ENCODE measurements around the gene CAPN9.
"Not testable (repeated sequence)": the region's sequence is repeated elsewhere in the genome, so short reads cannot be mapped to it uniquely, and the experiment has no call there.

Gene CAPN9

GRCh38 chr1:230842801-230843200, 95.6 kb downstream of the CAPN9 start:
- Histone ChIP-seq H3K27me3 (no peaks in the 10 kb centered on the region), H3K36me3 (peaks cover 36 to 59% (median 38%) of the 10 kb centered on the region in 3 donors), H3K4me1 (peaks cover 0 to 79% (median 31%) of the 10 kb centered on the region in 4 donors), H3K9me3 (no peaks in the 10 kb centered on the region), H3K4me3 (no peak overlapping the region), H3K27ac (peak overlapping the region; percentile 29 to 56)
- DNase-seq, result no peak
- TF ChIP-seq CTCF (IDR thresholded peaks at IDR 0.05), result no peak
- intact Hi-C loops (cut with DNase I; ENCODE audit: low total_unique reads), result no loop called here

- H3K36me3 ChIP-seq, result peaks cover 27 to 50% (median 29%) of the 10 kb centered on the region in 3 donors
- no peak overlapping the region for H3K4me3 ChIP-seq
- H3K27me3 ChIP-seq, result no peaks in the 10 kb centered on the region
- H3K4me1 ChIP-seq, result peaks cover 0 to 87% (median 37%) of the 10 kb centered on the region in 4 donors
- intact Hi-C loops (cut with DNase I; ENCODE audit: low total_unique reads), result no loop called here
- no peak for TF ChIP-seq CTCF (IDR thresholded peaks at IDR 0.05)
- H3K9me3 ChIP-seq, result no peaks in the 10 kb centered on the region
- no peak for DNase-seq
- peak overlapping the region in 1 of 2 donors; percentile 56 for H3K27ac ChIP-seq
Measured at GRCh38 chr1:230843503-230844309, 96.5 kb downstream of the CAPN9 start.

GRCh38 chr1:230844561-230844960, 97.4 kb downstream of the CAPN9 start:
- Histone ChIP-seq H3K27ac (peak overlapping the region; percentile 23 to 56), H3K27me3 (no peaks in the 10 kb centered on the region), H3K36me3 (peaks cover 21 to 42% (median 22%) of the 10 kb centered on the region in 3 donors), H3K9me3 (no peaks in the 10 kb centered on the region), H3K4me3 (no peak overlapping the region), H3K4me1 (peaks cover 0 to 87% (median 45%) of the 10 kb centered on the region in 4 donors)
- TF ChIP-seq CTCF (IDR thresholded peaks at IDR 0.05), result no peak
- intact Hi-C loops (cut with DNase I; ENCODE audit: low total_unique reads), result no loop called here
- DNase-seq, result no peak

DNA sequence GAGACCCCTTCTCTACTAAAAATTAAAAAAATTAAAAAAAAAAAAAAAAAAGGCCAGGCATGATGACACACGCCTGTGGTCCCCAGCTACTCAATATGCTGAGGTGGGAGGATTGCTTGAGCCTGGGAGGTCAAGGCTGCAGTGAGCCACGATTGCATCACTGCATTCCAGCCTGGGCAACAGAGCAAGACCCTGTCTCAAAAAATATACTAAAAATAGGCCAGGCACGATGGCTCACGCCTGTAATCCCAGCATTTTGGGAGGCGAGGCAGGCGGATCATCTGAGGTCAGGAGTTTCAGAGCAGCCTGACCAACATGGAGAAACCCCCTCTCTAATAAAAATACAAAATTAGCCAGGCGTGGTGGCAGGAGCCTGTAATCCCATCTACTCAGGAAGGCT, 98.0 kb downstream of the CAPN9 start:
- H3K4me1 ChIP-seq, result peaks cover 5 to 89% (median 51%) of the 10 kb centered on the region in 4 donors
- peaks cover 21 to 36% (median 22%) of the 10 kb centered on the region in 3 donors for H3K36me3 ChIP-seq
- intact Hi-C loops (cut with DNase I; ENCODE audit: low total_unique reads); H3K27me3 ChIP-seq; H3K4me3 ChIP-seq; H3K9me3 ChIP-seq: not testable (repeated sequence)
- DNase-seq, result peak in 1 of 2 donors; percentile 81
- H3K27ac ChIP-seq, result peak overlapping the region; percentile 37 to 56

- intact Hi-C loops (cut with DNase I; ENCODE audit: low total_unique reads), result no loop called here
- TF ChIP-seq CTCF (IDR thresholded peaks at IDR 0.05), result no peak
- Histone ChIP-seq H3K4me3 (no peak overlapping the region), H3K9me3 (no peaks in the 10 kb centered on the region), H3K4me1 (peaks cover 5 to 90% (median 58%) of the 10 kb centered on the region in 4 donors), H3K36me3 (peaks cover 11 to 24% (median 19%) of the 10 kb centered on the region in 3 donors), H3K27ac (peak overlapping the region; percentile 89 to 97), H3K27me3 (no peaks in the 10 kb centered on the region)
- no peak for DNase-seq
Measured at GRCh38 chr1:230848235-230848634, 101.0 kb downstream of the CAPN9 start.

DNA sequence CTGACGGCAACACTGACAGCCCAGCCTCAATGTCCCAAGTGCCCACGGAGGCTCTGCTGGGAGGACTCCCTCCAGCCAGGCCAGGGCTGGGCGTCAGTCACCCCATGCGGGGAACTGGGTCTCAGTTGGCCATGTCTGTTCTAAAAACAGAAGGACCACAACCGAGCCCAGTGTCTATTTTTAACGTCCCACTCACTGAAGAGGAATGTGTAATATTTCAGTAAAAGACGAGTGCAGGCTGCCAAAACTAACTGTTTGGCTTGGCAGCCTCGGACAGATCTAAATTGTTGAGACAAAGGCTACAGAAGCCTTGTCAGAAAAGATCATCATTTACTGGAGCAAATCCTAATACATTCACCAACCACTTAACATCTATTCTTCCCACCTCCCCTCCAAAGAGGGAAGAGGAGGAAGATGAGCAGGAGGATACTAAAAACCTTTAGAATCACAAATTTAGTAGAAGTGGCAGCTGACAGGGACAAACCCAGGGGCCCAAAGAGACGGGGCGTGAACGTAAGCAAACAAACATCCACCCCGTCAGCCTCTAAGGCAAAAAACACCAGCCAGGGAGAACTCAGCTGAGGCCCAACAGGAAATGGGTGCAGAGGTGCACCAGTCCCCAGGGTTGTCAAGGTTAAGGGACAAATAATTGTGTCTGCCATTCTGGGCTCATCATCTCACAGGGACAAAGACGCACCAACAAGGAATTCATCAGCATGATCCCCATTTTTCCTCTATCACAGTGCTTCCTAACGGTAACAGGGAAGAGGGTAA, 102.5 kb downstream of the CAPN9 start:
- Histone ChIP-seq H3K36me3 (peaks cover 13 to 29% (median 17%) of the 10 kb centered on the region in 3 donors), H3K4me1 (peaks cover 5 to 95% (median 64%) of the 10 kb centered on the region in 4 donors), H3K27ac (peak overlapping the region; percentile 89 to 97), H3K4me3 (no peak overlapping the region), H3K27me3 (no peaks in the 10 kb centered on the region), H3K9me3 (no peaks in the 10 kb centered on the region)
- TF ChIP-seq CTCF (IDR thresholded peaks at IDR 0.05), result no peak
- intact Hi-C loops (cut with DNase I; ENCODE audit: low total_unique reads), result no loop called here
- DNase-seq, result peak; percentile 87 to 93

Measured in tibial artery (tissue), 4 donors.